Hepatocyte (in vitro differentiated cells): ENCODE measurements around the gene EXOC1L. TPM values are rescaled to one million over a fixed set of nuclear protein-coding genes. Genes with fewer than 3 reads are reported as not detected.

Source experiments
- DNase-seq: peaks from one replicate; pipeline ENCODE4 v3.0.0-alpha.2; 2016; ENCODE audit warnings: low spot score
- H2AFZ ChIP-seq: fragments of 200-600 bp; sonication (generic); 2 replicates; pipeline ENCODE4 v1.6.0; 2016; ENCODE audit warnings: antibody characterized with exemption, mild to moderate bottlenecking
- H3K27ac ChIP-seq: fragments of 200-600 bp; sonication (generic); 2 replicates; pipeline ENCODE4 v1.5.1; 2016; ENCODE audit warnings: mild to moderate bottlenecking
- H3K27me3 ChIP-seq: fragments of 200-600 bp; sonication (generic); 2 replicates; pipeline ENCODE4 v1.6.1; 2016
- H3K36me3 ChIP-seq: fragments of 200-600 bp; sonication (generic); replicated peaks from 2 replicates; pipeline ENCODE4 v1.5.1; 2016; ENCODE audit warnings: low read depth; ENCODE audit not compliant: insufficient read depth
- H3K4me1 ChIP-seq: fragments of 200-600 bp; sonication (generic); 2 replicates; pipeline ENCODE4 v1.5.1; 2016; ENCODE audit warnings: mild to moderate bottlenecking, moderate library complexity; ENCODE audit not compliant: insufficient read depth
- H3K4me2 ChIP-seq: fragments of 200-600 bp; sonication (generic); 2 replicates; pipeline ENCODE4 v1.6.0; 2016
- H3K4me3 ChIP-seq: fragments of 200-600 bp; sonication (generic); 2 replicates; pipeline ENCODE4 v1.5.1; 2016; ENCODE audit warnings: mild to moderate bottlenecking
- H3K79me2 ChIP-seq: fragments of 200-600 bp; sonication (generic); 2 replicates; pipeline ENCODE4 v1.6.0; 2017; ENCODE audit warnings: mild to moderate bottlenecking
- H3K9me2 ChIP-seq: fragments of 200-600 bp; sonication (generic); replicated peaks from 2 replicates; pipeline ENCODE4 v1.6.0; 2017; ENCODE audit warnings: mild to moderate bottlenecking; ENCODE audit not compliant: insufficient read depth
- H3K9me3 ChIP-seq: fragments of 200-600 bp; sonication (generic); 2 replicates; pipeline ENCODE4 v1.5.1; 2016; ENCODE audit warnings: low read depth, mild to moderate bottlenecking
- H4K20me1 ChIP-seq: fragments of 200-600 bp; sonication (generic); 2 replicates; pipeline ENCODE4 v1.6.0; 2016; ENCODE audit warnings: mild to moderate bottlenecking; ENCODE audit not compliant: insufficient read depth, poor library complexity, severe bottlenecking
- CTCF ChIP-seq: fragments of 200-600 bp; sonication (generic); IDR thresholded peaks from 2 replicates; pipeline ENCODE4 v1.5.1; 2016; ENCODE audit warnings: antibody characterized with exemption, mild to moderate bottlenecking; ENCODE audit not compliant: poor library complexity
- EZH2 ChIP-seq: fragments of 200-600 bp; sonication (generic); IDR thresholded peaks from 2 replicates; pipeline ENCODE4 v1.6.1; 2016; ENCODE audit warnings: antibody characterized with exemption, mild to moderate bottlenecking, borderline replicate concordance
- EZH2phosphoT487 ChIP-seq: fragments of 200-600 bp; sonication (generic); IDR thresholded peaks from one replicate; pipeline ENCODE4 v1.6.1; 2018; ENCODE audit warnings: antibody characterized with exemption, mild to moderate bottlenecking, low read depth, moderate library complexity; ENCODE audit not compliant: unreplicated experiment, severe bottlenecking
- WGBS: methylation state at CpG from one replicate; pipeline ENCODE4 v1.1.6; 2016; ENCODE audit warnings: low lambda C conversion rate; ENCODE audit errors: missing lambda C conversion rate; 5-methylcytosine and 5-hydroxymethylcytosine counted together
- polyA plus RNA-seq: library from polyadenylated mRNA; unstranded; fragments of >200 nt; fragmentation: Nextera tagmentation; extraction: Ambion mirVana; gene quantifications from 2 replicates; pipeline ENCODE4 v1.2.1, GENCODE V29; 2016
- total RNA-seq: library from RNA; depleted of rRNA; stranded (reverse); fragments of >200 nt; gene quantifications from 2 replicates; pipeline ENCODE4 v1.2.3, GENCODE V29; 2014

The EXOC1L gene
- total and polyA plus RNA-seq, 2 experiments from 2014 or later, result not detected

- 50% methylated on average over 1 of the region's 1 CpG for WGBS
- H4K20me1 ChIP-seq, result no peaks in the 10 kb centered on the region
- no peaks in the 10 kb centered on the region for H3K36me3 ChIP-seq
- peaks cover 3% of the 10 kb centered on the region for H3K27me3 ChIP-seq
- H3K4me3 ChIP-seq, result no peak overlapping the region
- TF ChIP-seq EZH2 (no peak), EZH2phosphoT487 (no peak), CTCF (no peak)
- DNase-seq, result no peak
- H3K9me2 ChIP-seq, result no peaks in the 10 kb centered on the region
- no peak overlapping the region for H2AFZ ChIP-seq
- H3K4me2 ChIP-seq, result no peak overlapping the region
- no peak overlapping the region for H3K27ac ChIP-seq
- no peaks in the 10 kb centered on the region for H3K79me2 ChIP-seq
- H3K4me1 ChIP-seq, result no peaks in the 10 kb centered on the region
- no peaks in the 10 kb centered on the region for H3K9me3 ChIP-seq
Measured at GRCh38 chr4:55783584-55783983, 36.0 kb upstream of the EXOC1L start.

GRCh38 chr4:55784747-55785146 lies 34.8 kb upstream of the EXOC1L start:
- Histone ChIP-seq H2AFZ (no peak overlapping the region), H3K79me2 (no peaks in the 10 kb centered on the region), H3K9me3 (no peaks in the 10 kb centered on the region), H3K4me2 (no peak overlapping the region), H3K4me1 (no peaks in the 10 kb centered on the region), H3K9me2 (no peaks in the 10 kb centered on the region), H3K36me3 (no peaks in the 10 kb centered on the region), H3K27ac (no peak overlapping the region), H3K27me3 (peaks cover 3% of the 10 kb centered on the region), H4K20me1 (no peaks in the 10 kb centered on the region), H3K4me3 (no peak overlapping the region)
- TF ChIP-seq EZH2phosphoT487 (no peak), CTCF (no peak), EZH2 (no peak)
- no peak for DNase-seq
- 45% methylated on average over 4 of the region's 4 CpGs for WGBS

- H3K9me3 ChIP-seq, result no peaks in the 10 kb centered on the region
- no peaks in the 10 kb centered on the region for H3K79me2 ChIP-seq
- H3K4me3 ChIP-seq, result no peak overlapping the region
- H3K4me1 ChIP-seq, result no peaks in the 10 kb centered on the region
- no peak overlapping the region for H3K27ac ChIP-seq
- H3K9me2 ChIP-seq, result no peaks in the 10 kb centered on the region
- H3K4me2 ChIP-seq, result no peak overlapping the region
- no peaks in the 10 kb centered on the region for H3K36me3 ChIP-seq
- TF ChIP-seq EZH2phosphoT487, result no peak
- TF ChIP-seq EZH2, result no peak
- no peak for TF ChIP-seq CTCF
- H3K27me3 ChIP-seq, result no peaks in the 10 kb centered on the region
- no peak for DNase-seq
- 77% methylated on average over 2 of the region's 2 CpGs for WGBS
- no peaks in the 10 kb centered on the region for H4K20me1 ChIP-seq
- H2AFZ ChIP-seq, result no peak overlapping the region
Measured at GRCh38 chr4:55791666-55792065, 27.9 kb upstream of the EXOC1L start.

- DNase-seq, result no peak
- Histone ChIP-seq H3K79me2 (no peaks in the 10 kb centered on the region), H3K4me3 (no peak overlapping the region), H2AFZ (no peak overlapping the region), H3K27me3 (no peaks in the 10 kb centered on the region), H3K4me1 (no peaks in the 10 kb centered on the region), H3K9me2 (no peaks in the 10 kb centered on the region), H4K20me1 (no peaks in the 10 kb centered on the region), H3K27ac (no peak overlapping the region), H3K36me3 (no peaks in the 10 kb centered on the region), H3K4me2 (no peak overlapping the region), H3K9me3 (no peaks in the 10 kb centered on the region)
- no peak for TF ChIP-seq EZH2phosphoT487
- no peak for TF ChIP-seq CTCF
- TF ChIP-seq EZH2, result no peak
- 95% methylated on average over 33 of the region's 33 CpGs for WGBS
Measured at GRCh38 chr4:55793479-55793878, 26.1 kb upstream of the EXOC1L start.
